C4-2B (cell line): ENCODE measurements around the gene ZNF888.

Source experiments
- H3K27ac ChIP-seq: fragments of 450-650 bp; 2 replicates; pipeline ENCODE4 v1.5.1; 2017
- ZFX ChIP-seq: fragments of 450-650 bp; IDR thresholded peaks from 2 replicates; pipeline ENCODE4 v1.6.1; 2017
- TF ChIP-seq, protein P1 (sequence below): fragments of 450-650 bp; conservative IDR thresholded peaks from 2 replicates; pipeline ENCODE4 v1.5.1; 2017; ENCODE audit warnings: mild to moderate bottlenecking

Gene ZNF888

DNA sequence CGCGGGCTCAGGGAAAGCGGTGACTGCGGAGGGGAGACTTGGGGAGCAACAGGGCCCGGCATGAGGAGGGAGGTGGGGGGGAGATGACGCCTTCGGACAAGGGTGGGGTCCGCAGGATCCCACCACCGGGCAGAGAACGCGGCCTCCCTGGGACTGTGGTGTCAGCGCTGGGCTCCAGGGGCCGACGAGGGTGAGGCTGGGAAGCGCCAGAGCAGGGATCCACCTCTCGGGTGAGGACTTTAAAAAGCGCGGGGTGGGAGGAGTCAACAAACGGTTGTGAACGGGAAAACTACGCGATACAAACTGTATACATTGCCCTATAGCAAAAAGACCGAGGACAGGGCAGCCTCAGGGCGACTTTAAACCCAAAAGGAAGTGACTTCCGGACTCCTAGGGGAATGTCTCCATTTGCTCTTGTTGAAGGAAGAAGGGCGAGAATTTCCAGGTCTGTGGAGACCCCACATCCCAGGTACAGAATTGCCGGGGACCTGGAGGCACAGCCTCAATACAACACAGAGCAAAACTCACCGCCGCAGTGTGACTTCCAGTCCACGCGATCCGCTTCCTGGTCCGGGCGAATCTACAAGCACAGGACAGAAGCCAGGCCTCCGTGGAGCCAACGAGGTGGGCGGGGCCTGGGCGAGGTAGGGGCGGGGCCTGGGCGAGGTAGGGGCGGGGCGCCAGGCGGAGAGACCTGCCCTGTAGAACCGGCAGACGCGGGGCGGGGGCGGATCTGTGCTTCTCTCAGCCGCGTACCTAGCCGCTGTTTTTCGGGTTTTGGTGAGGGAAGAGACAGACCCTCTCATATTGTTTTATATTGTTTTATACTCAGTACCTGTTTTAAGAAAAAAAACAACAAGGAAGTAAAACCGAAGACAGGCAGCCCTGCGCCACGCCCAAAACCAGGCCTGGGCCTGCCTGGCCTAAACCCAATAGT is at the start of gene ZNF888:
ZNF888 (minus strand) TSS at position 588 of the 937 bp plus-strand sequence. CDS start 5,555 bp downstream, outside the sequence.
- H3K27ac ChIP-seq = peak within 1 kb of the TSS; percentile 77
- peak; percentile 7; the same call in 1 of the 2 replicates for TF ChIP-seq ZFX
- TF ChIP-seq, protein P1, sequence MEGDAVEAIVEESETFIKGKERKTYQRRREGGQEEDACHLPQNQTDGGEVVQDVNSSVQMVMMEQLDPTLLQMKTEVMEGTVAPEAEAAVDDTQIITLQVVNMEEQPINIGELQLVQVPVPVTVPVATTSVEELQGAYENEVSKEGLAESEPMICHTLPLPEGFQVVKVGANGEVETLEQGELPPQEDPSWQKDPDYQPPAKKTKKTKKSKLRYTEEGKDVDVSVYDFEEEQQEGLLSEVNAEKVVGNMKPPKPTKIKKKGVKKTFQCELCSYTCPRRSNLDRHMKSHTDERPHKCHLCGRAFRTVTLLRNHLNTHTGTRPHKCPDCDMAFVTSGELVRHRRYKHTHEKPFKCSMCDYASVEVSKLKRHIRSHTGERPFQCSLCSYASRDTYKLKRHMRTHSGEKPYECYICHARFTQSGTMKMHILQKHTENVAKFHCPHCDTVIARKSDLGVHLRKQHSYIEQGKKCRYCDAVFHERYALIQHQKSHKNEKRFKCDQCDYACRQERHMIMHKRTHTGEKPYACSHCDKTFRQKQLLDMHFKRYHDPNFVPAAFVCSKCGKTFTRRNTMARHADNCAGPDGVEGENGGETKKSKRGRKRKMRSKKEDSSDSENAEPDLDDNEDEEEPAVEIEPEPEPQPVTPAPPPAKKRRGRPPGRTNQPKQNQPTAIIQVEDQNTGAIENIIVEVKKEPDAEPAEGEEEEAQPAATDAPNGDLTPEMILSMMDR = no peak

DNA sequence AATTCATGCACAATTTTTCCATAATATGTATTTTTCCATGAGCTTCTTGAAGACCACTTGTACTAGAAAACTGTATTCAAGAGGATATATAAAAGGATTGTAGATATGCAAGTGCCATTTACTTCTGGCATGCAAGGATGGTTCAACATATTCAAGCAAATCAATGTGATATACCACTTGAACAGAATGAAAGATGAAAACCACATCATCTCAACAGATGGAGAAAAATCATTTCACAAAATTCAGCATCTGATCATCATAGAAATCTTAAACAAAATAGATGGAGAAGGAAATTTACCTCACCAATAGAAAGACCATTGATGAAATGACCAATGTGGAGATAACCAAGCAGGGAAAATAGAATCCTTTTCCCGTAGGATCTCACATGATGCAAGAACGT is 44.5 kb upstream of the ZNF888 start:
- H3K27ac ChIP-seq = no peak overlapping the region
- TF ChIP-seq ZFX = no peak
- TF ChIP-seq, protein P1 = no peak

DNA sequence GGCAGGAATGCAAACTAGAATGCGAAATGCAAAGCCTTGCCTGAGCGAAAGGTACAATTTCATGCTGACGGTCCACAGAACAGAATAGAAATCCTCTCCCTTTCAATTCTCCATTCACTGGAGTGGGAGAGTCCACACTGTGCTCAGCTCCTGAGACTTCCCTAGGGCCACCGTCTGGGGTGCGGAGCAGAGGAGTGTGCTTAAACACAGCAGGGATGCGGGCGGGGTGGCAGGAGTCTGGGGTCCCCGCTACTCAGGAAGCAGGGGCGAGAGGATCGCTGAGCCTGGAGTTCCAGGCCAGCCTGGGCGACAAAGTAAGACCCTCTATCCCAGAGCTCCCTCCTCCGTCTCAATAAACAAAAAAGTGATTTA is 40.0 kb upstream of the ZNF888 start:
- H3K27ac ChIP-seq = peak overlapping the region; percentile 86
- TF ChIP-seq ZFX = no peak
- TF ChIP-seq, protein P1 = no peak

DNA sequence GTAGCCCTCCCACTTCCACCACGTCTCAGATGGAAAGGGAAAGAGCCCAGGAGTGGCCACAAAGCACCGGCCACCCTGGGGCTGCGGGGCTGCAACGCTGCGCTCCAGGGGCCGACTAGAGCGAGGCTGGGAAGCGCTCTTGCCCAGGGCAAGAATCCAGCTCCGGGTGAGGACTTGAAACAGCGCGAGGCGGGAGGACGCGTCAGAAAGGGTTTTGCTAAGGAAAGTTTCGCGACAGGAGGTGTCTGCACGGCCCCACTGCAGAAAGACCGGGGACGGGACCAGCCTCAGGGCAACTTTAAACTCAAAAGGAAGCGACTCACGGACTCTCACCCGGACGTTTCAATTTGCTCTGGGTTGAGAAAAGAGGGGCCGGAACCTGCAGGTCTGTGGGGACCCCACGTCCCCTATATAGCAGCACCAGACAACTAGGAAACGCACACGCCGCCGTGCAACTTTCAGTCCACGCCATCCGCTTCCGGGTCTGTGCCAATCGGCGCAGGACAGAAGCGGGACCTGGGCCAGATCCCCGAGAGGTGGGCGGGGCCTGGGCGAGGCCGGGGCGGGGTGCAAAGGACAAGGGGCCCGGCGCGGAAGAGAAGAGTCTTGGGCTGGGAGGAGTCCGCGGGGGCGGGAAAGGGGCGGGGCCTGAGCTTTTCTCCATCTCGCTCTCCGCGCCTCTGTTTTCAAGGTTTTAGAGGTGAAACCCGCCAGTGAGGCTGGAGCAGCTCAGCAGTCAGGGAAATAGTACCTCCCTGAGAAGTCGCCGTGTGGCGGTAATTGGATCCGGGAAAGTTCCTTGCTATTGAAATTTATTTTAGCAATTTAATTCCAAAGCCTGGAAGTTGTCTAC is 39.4 kb upstream of the ZNF888 start, which contains the start of gene ZNF816:
ZNF816 (minus strand) TSS at position 488 of the 853 bp plus-strand sequence. CDS start 6,792 bp downstream, outside the sequence.
- TF ChIP-seq, protein P1 = no peak
- no peak for TF ChIP-seq ZFX
- peak within 1 kb of the TSS; percentile 86 for H3K27ac ChIP-seq

DNA sequence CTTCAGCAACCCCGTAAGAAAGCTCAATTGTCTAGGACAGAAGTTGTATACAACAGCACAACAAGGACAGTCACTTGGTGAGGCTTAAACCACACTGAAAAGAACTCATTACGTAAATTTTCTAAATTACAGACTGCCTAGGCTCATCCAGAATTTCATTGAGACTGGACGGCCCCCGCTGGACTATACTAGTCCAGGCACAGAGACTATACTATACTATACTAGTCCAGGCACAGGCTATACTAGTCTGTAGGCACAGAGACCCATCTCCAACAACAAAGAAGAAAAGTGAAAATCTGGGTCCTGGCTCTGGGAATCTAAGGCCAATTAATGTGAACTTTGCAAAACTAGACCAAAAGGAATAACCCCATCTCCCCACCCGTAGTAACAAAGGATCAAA is 38.8 kb upstream of the ZNF888 start:
- peak overlapping the region; percentile 86 for H3K27ac ChIP-seq
- no peak for TF ChIP-seq ZFX
- TF ChIP-seq, protein P1 = no peak

DNA sequence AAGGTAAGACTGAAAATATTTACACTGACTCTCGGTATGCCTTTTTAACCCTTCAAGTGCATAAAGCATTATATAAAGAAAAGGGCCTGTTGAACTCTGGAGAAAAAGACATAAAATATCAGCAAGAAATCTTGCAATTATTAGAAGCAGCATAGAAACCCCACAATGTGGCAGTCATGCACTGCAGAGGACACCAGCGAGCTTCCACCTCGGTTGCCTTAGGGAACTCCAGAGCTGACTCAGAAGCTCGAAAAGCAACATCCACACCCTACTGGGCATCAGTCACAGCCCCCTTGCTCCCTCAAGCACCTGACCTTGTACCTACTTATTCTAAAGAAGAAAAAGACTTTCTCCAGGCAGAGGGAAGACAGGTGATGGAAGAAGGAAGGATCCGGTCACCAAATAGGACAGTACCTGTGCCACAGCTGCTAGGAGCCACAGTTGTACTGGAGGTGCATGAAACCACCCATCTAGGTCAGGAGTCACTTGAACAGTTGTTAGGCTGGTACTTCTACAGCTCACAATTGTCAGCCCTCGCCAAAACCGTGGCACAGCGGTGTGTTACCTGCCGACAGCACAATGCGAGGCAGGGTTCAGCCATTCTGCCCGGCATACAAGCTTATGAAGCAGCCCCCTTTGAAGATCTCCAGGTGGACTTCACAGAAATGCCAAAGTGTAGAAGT is 36.5 kb upstream of the ZNF888 start:
- H3K27ac ChIP-seq = no peak overlapping the region
- TF ChIP-seq ZFX = no peak
- TF ChIP-seq, protein P1 = no peak
